ENCODE measurements around the gene PPP1R3C.

The PPP1R3C gene

DNA sequence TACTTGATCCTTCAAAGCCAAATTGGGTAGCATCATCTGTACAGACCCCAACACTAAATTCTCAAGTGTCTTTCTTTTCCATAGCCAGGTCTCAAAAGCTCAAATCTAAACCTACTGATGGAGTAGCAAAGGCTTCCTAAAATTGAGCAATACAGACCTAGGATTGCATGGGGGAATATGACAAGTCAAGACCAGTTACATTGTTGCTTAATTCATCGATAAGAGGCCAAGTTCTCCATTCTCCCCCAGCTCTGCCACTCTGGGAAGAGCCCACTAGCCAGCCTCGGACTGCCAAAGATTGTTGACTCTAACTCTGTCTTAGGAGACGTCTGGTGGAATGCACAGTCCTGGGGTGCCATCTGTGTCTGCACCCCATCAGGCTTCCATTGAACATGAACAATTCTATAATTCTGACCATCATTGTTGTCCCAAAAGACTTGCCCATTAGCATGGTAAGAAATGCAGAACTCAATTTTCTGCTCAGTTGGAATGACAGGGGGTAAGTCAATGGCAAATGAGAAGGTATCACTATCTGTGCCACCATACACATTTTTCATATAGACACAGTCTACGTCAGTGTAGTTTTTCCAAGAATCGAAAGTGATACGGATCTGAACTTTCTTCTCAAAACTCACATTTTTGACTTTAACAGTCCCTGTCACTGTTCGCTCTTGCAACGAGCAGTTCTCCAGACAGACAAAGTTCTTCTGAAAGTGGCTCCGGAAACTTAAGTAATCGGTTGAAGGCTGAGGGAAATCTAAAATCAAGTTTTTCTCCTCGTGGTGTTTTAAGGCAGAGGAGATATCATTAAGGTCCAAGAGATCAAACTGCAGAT, 2.9 kb downstream of the PPP1R3C start:
- DNase-seq (ENCODE audit: low read depth, low spot score) = no peak

DNA sequence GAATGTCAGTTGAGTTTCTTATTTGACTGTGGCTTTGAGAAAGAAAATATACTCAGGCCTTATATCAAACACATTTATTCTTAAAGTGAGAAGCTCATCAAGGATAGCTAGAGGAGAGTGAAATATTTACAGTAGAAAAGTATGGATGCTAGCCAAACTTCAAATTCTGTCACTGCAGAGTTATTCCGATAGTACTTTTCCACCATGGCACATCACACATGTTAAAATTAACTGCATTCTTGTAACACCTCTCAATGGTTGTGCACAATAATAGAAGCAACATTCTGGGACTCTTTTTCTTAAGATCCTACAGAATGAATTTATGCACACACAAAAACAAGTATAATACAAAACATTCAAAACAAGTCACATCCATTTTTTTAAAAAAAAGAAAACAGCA, 4.5 kb downstream of the PPP1R3C start:
- DNase-seq (ENCODE audit: low read depth, low spot score) = no peak

DNA sequence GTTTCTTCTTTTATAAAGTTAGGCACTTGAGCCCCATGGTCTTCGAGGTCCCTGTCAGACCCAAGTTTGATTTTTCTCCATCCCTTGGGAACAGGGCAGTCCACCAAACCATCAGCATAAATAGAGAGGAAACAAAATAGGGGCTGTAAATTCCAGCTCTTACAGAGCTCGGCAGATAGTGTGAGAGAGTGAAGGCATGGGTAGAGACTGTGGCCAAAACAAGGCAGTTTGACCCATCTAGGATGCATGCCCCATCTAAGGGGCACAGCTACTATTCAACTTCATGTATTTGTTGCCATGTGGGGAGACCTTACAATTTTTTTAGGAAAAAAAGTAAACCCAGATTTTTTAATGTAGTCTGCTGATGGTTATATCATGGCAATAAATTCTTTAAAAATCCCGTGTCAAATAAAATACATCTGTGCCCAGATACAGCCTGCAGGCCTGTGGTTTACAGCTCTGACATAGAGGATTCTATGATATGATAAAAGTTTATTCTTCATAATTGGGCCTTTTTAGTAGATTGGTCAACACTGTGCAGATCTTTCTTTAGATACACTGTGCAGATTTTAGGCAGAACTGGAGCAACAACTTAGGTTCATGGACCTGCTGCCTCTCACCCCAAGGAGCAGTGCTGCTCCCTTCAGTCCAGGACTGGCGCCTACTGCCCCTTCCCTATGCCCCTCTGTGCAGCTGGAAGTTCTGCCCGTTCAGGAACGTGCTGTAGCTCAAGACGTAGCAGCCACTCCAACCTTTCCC, 5.3 kb downstream of the PPP1R3C start:
- DNase-seq (ENCODE audit: low read depth, low spot score) = no peak

DNA sequence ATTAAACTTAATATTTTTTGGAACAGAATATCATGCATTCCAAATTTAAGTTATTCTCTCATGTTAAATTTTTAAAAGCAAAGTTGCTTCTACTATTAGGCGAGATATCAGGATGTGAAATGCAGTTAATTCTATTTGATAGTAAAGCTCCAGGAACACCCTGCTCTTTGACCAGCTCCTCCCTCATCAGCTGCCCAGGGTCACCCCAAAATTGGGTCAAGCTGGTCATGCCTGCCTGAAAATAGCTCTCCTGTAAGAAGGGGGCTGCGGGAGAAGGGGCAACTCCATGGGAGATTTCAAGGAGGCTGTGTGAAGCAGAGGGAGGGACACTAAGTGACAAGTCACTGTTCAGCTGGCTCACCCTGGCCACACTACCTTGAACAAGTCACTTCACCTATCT, 5.9 kb downstream of the PPP1R3C start:
- DNase-seq (ENCODE audit: low read depth, low spot score) = no peak

DNA sequence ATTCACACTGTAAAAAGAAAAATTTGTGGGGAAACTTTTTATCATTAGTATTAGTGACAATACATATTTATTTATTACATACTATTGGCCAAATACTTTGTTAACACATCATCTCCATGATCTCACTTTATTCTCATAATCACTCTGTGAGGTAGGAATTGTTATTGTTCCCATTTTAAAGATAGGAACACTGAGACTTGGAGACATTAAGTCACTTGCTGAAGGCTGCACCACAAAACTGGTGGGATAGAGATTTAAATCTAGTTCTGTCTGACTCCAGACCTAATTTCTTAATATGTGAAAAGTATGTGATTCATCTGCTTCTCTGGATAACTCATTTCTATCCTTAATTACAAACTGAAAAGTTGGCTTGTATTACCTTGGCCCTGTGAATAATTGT, 8.2 kb downstream of the PPP1R3C start:
- no peak for DNase-seq (ENCODE audit: low read depth, low spot score)

DNA sequence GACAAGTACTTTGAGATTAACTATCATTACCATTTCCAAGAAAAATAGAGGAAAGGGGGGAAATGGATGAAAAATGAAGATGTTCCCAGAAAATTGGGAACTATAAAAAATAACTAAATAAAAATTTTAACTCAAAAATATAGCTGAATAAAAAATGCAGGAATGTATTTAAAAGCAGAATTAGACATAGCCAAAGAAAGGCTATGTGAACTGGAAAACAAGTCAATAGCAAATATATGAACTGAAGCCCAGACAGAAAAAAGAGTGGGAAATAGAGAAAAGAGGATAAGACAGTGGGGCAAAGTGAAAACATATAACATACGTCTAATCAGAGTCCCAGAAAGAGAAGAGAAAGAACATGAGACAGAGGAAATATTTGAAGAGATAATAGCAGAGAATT, 10.3 kb downstream of the PPP1R3C start:
- DNase-seq (ENCODE audit: low read depth, low spot score) = no peak

DNA sequence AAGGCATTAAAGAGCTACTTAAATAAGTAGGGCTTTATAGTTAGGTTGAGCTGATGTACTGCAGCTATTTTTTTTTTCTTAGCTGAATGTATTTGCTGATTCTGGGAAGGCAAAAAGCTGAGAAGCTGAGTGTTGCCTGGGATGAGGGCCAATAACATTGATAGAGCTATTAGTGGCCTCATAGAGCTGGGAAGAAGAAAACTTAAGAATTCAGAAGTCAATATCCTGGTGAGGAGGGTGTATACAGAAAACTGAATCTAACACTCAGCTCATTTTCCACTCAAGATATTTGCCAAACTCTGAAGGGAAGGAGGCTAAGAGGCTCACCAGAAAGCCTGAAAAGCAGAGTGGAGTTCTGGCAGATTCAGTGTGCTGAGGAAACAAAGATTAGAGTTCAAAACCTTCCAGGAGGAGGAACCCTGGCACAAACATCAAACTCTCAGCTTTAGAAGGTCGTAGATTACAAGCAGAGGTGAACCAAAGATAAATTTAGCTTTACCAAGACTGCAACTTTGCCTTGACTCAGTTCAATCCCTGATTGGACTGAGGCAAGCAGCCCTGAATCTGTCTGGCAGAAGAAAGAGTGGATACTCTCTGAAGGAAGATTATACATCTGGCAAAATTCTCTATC, 11.3 kb downstream of the PPP1R3C start:
- no peak for DNase-seq (ENCODE audit: low read depth, low spot score)

DNA sequence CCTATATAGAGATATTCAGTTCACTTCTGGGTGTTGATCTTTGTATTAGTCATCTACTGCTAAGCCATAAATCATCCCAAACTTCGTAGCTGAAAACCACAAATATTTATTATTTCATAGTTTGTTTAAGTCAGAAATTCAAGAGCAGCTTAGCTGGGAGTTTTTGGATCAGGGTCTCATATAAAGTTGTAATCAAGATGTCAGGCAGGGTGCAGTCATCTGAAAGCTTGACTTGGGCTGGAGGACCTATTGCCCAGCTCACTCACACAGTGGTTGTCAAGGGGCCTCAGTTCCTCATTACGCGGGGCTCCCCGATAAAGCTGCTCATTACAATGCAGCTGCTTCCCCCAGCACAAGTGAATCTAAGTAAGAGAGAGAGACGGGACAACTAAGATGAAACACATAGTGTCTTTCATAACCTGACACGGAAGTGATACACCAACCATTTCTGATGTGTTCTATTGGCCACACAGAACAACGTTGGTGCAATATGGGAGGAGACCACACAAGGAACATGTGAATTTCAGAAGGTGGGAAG, 15.7 kb downstream of the PPP1R3C start:
- DNase-seq (ENCODE audit: low read depth, low spot score) = no peak

DNA sequence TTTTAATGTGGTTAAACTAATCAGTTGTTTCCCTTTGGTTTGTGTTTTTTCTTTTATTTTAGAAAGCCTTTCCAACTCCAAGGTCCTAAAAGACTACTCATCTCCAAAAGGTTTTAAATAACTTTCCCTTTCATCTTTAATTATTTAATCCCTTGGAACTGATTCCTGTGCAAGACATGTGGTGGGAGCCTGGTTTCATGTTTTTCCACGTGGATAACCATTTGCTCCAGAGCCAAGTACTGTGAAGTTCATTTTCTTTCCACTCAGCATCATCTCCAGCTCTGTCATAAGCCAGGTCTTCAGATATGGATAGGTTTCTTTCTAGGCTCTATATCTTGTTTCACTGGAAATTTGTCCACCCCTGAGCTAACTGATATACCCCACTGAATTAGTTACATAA, 16.7 kb downstream of the PPP1R3C start:
- DNase-seq (ENCODE audit: low read depth, low spot score) = no peak

DNA sequence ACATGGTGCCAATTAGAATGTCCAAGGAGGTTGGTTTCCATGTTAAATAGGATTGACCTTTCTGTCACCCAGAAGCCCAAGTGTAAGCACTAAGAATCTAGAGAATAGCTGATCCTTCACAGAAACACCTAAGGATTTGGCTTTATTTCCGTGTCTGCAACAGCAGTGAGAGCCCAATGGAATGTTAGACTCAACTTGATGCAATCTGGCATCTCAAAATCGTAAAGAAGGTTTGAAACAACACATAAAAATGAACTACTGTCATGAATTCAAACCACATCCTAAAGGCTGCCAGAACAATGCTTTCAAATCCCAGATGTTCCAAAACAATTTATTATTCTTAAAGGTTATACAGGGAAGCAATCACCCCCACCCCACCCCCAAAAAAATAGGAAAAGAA, 18.6 kb downstream of the PPP1R3C start:
- no peak for DNase-seq (ENCODE audit: low read depth, low spot score)

DNA sequence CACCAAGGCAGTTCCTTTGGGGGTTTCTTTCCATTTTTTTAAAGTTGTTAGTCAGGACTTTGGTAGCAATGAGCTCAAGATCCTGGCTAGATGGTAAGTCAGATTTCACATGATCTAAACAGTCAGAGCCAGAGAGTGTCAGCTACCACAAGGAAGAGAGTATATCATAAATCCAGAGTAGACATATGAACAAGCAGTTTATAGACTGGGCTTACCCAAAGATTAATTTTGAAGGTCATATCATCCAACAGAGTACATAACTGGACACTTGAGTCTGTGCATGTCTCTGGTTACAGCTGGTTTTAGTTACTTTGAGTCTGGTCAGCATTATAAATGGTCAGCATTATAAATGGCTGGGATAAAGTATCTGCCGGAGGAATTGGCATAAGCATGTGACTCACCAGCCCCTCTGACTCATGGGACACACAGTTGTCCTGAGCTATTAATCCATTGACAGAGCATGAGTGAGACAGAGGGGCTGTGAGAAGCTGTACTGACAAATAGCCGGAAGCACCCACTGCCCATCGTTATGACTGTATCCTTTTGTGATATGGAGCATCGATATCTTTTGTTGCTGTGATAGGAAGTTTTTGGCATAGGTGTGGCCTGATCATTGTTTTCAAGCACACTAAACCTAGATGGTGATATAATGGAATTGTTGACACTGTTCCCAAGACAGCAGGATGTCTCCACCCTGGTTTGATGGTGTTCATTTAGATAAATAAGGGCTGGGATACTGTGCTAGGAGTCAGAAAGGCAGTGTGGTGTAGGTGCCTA, 19.3 kb downstream of the PPP1R3C start:
- DNase-seq (ENCODE audit: low read depth, low spot score) = peak; percentile 6

DNA sequence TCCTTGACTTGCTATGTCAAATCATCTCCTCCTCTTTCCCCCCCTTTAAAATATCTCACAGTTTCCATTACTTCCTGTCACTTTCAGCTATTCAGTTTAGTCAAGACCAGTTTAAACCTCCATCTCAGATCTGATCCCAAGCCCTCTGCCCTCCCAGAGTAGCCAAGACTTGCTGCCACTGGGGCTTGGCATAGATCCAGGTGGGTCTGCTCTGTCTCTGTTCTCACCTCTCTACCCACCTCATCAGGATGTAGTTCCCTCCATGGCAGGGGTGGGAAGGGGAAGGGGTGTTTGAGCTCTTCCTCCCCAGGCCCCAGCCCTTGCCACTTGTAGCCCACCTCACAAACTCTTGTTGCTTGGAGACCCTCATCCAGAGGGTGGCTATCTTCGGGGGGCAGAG, 22.0 kb downstream of the PPP1R3C start:
- no peak for DNase-seq (ENCODE audit: low read depth, low spot score)

DNA sequence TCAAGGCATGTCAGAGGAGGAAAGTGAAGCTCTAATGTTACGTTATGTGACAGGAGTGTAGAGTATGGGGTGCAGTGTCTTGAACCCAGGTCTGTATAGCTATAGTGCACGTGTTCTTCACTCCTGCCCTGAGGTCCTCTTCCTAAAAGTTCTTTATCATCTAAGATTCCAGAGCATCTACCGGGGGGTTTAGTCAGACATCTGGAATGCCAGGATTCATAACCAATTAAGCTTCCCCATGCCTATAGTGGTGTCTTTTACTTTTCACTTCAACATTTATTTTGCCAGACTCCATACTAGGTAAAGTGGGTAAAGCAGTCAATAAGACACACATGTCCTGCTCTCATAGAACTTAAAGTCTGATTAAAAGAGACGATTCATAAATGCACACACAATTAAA, 22.4 kb downstream of the PPP1R3C start:
- DNase-seq (ENCODE audit: low read depth, low spot score) = no peak

DNA sequence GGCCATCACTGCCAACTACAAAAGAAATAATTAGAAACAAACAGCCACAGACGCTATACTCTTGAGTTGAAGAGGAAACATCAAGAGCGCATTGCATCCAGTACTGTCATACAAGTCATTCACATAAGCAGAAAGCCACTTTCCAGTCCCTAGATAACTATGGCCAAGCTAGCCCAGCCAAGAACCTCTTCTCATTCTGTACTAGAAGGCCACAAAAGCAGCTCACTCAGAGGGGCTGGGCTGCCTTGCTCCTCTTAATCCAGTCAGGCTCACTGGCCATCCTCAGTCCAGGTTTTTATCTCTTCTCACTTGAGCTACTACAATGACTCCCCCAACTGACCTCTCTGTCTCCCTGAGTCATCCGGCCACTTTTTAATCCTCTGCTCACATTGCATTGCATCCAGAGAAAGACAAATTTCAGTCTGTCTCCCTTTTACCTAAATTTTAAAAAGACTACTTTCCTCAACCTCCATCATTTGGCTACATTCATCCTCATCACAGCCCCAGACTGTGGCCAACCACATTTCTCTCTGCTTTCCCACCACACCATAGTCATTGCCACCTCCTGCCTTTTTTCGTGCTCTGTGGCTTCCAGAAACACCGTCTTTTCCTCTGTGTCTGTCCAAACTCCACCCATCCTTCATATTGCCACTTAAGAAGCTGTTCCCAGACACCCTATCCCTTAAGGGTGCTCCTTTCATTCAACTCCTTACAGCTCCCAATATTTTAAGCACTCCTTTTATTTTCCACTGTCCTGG, 25.0 kb downstream of the PPP1R3C start:
- DNase-seq (ENCODE audit: low read depth, low spot score) = no peak

DNA sequence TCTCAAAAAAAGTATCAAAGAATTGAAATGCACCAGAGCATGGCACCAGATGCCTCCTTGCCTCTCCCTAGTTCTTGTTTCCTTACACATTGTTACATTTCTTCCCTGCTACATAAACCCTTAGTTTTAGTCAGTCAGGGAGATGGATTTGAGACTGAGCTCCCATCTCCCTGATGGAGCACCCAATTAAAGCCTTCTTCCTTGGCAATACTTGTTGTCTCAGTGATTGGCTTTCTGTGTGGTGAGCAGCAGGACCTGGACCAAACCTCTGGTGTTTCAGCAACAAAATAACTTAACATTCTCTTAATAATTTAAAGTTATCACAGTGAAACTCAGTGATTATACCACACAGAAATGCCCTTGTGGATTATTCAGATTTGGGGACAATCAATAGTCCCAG, 26.9 kb downstream of the PPP1R3C start:
- no peak for DNase-seq (ENCODE audit: low read depth, low spot score)

DNA sequence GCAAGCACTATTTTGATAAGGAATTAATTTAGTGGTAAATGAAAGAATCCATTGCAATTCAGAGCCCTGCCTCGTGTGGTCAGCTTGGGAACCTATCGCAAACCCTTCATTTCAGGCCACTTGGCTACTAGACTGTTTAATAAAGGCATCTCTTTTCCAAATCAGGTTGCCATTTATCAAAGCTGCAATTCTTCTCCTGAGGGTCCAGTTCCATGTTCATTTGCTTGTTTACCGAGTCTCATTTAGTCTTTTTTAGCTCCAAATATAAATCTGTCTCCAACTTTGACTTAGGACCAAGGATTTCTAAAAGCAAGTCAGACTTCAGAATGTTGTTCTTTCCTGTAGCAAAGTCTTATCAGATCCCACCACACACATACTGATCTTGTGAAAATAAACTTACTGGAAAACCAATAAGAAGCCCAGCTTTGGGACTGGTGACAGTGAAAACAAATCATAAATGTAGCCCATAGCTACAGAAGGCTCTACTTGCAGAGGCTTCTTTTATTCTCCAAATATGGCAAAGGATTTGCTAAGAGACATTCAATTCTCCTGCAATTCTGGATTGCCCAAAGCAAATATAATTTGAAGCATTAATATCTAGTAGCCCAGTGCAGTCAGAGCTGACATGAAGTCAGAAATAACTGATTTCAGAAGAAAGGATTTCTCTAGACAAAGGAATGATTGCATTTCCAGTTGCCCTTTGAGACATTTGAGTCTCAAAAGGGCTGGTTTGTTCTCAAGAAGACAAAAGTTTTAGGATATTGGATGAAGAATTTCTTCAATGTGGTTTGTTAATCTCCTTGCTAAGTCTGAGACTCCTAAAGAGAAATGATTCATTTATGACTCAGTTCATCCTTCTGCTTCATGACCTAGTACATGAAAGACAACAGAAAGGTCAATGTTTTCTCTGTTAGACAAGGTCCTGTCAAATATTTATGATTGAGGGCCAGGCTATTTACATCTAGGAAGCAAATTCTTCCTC, 28.0 kb downstream of the PPP1R3C start:
- DNase-seq (ENCODE audit: low read depth, low spot score) = no peak

DNA sequence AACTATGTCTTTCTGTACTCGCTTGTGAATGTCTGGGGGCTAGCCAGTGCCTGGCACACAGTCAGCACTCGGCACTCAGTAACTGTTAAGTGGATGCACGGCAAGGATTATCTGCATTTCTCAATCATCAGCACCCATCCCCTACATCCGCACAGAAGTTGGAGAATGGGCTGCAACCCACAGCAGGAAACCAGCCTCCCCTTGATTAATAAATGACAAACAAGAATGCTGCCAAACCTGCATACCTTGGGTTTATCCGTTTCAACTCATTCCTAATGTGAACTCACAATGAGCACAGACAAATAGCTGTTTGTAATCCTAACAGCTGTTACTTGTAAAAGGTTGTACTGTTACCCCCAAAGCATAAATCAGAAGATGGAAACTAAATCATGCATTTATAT, 28.9 kb downstream of the PPP1R3C start:
- no peak for DNase-seq (ENCODE audit: low read depth, low spot score)

DNA sequence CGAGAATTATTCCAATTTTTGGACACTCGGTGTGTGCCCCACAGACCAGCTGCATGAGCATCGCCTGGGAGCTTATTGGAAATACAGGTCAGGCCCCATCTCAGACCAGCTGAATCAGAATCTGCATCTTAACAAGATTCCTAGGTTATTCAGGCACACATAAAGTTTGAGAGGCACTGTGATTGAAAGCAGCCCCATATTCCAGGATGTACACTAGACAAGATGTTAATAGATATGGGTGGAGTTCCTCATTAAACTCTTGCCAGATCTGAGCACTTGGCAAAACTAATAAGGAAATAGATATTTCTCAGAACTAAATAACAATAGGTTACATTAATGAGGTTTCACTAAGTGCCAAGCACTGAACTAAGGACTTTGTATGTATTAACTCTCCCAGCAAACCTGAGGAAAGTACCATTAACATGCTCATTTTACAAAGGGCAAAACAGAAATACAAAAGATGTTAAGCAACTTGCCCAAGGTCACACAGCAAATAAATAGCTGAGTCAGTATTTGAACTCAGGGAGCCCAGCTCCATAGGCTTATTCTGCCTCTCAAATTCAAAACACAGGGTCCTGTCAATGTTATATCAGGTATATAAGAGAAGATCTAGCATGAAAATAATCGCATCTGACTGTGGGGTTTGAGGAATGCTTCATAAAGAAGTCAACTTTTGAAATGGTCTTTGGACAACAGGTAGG, 29.9 kb downstream of the PPP1R3C start:
- DNase-seq (ENCODE audit: low read depth, low spot score) = no peak

DNA sequence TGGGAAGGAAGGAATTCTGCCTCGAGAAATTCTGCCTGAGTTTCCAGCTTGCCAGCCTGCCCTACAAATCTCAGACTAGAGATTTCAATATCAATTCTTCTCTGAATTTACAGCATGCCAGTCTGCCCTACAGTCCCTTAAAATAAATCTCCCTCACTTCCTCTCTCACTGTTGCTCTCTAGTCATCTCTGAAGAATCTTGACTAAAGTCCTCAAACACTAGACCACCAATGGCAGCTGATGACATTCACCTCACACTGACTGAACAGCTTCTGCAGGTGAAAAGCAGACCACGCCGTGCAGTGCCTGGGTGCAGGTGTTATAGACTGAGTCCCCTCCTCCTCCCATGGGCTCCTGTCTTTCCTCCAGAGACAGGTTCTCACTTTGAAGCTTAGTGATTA, 30.4 kb downstream of the PPP1R3C start:
- no peak for DNase-seq (ENCODE audit: low read depth, low spot score)

Measured in ELF-1 (cell line).